ENCODE measurements around the gene IL15RA. TPM values are rescaled to one million over a fixed set of nuclear protein-coding genes. Genes with fewer than 3 reads are reported as not detected.
A peak's percentile ranks its signal among the peaks of the same experiment; 100 is the strongest.
"Not testable (repeated sequence)": the region's sequence is repeated elsewhere in the genome, so short reads cannot be mapped to it uniquely, and the experiment has no call there.

IL15RA gene
- total and polyA plus RNA-seq, 2 donors = 5.5 to 12.0 TPM

GRCh38 chr10:5949009-5949759 is 28.2 kb downstream of the IL15RA start:
- Histone ChIP-seq H3K4me1 (ENCODE audit: control insufficient read depth in 2 of 2, insufficient read depth in 2 of 2, low read length in 2 of 2) (peaks cover 0 to 13% of the 10 kb centered on the region in 2 donors), H3K4me3 (ENCODE audit: low read length in 2 of 2) (no peak overlapping the region), H3K36me3 (ENCODE audit: control insufficient read depth in 2 of 2, insufficient read depth in 2 of 2, low read length in 1 of 2) (peaks cover 0 to 4% of the 10 kb centered on the region in 2 donors), H3K27me3 (ENCODE audit: control insufficient read depth in 2 of 2, insufficient read depth in 1 of 2, low read length in 1 of 2) (no peaks in the 10 kb centered on the region), H3K27ac (ENCODE audit: low read depth in 1 of 2, low read length in 1 of 2) (no peak overlapping the region), H3K9me3 (ENCODE audit: control insufficient read depth in 2 of 2, insufficient read depth in 1 of 2, low read length in 1 of 2) (no peaks in the 10 kb centered on the region)
- DNase-seq (ENCODE audit: low read depth in 6 of 9, low spot score in 9 of 9) = peak in 3 of 9 donors; percentile 11 to 23 (median 14)
- 89% methylated on average over 14 of the region's 14 CpGs for WGBS

DNA sequence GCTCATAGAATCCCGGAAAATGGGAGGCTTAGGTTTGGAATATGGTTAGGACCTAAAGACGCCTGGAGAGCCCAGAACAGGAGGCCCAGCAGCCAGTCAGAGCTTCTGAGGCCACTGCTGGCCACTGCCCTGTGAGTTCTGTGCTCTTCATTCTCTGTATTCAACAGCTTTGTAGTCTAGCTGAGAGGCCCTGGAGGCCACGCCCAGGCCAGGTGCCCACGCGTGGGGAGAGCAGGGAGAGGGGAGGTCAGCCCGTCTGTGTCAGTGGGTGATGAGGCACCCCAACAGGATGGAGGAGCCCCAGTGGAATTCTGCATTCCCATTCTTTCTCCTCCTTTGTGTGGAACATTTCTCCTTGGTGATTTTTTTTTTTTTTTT is 29.1 kb downstream of the IL15RA start:
- no peaks in the 10 kb centered on the region for H3K9me3 ChIP-seq (ENCODE audit: control insufficient read depth in 2 of 2, insufficient read depth in 1 of 2, low read length in 1 of 2)
- H3K27ac ChIP-seq (ENCODE audit: low read depth in 1 of 2, low read length in 1 of 2) = no peak overlapping the region
- no peak for DNase-seq (ENCODE audit: low read depth in 6 of 9, low spot score in 9 of 9)
- peaks cover 0 to 4% of the 10 kb centered on the region in 2 donors for H3K36me3 ChIP-seq (ENCODE audit: control insufficient read depth in 2 of 2, insufficient read depth in 2 of 2, low read length in 1 of 2)
- no peaks in the 10 kb centered on the region for H3K27me3 ChIP-seq (ENCODE audit: control insufficient read depth in 2 of 2, insufficient read depth in 1 of 2, low read length in 1 of 2)
- peaks cover 0 to 13% of the 10 kb centered on the region in 2 donors for H3K4me1 ChIP-seq (ENCODE audit: control insufficient read depth in 2 of 2, insufficient read depth in 2 of 2, low read length in 2 of 2)
- whole genome bisulfite sequencing = 91% methylated on average over 6 of the region's 6 CpGs
- no peak overlapping the region for H3K4me3 ChIP-seq (ENCODE audit: low read length in 2 of 2)

DNA sequence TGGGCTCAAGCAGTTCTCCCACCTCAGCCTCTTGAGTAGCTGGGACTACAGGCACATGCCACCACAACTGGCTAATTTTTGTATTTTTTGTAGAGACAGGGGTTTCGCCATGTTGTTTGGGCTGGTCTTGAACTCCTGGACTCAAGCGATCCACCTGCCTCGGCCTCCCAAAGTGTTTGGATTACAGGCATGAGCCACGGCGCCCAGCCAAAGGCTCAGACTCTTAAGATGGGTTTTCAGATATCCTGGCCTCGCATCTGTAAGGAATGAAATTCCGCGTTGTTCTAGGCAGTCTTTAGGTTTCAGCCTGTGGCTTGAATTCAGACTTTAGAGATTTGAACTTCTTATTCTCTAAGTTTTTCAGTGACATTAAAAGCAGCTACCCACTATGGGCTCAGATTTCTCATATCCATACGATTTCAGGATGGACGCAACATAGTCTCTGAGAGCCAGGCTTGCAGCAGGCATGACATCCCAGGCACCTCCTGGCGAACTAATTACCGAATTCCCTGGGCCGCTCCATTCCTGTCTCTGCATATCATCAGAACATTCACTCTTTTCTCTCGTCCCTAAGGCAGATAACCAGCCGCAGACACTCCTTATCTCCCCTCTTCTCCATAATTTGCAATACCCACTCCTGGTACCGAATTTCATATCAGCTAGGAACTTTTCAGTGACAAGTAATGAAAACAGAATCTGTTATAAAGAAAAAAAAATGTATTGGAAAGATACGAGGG is 29.7 kb downstream of the IL15RA start:
- H3K27me3 ChIP-seq (ENCODE audit: control insufficient read depth in 2 of 2, insufficient read depth in 1 of 2, low read length in 1 of 2) = no peaks in the 10 kb centered on the region
- H3K27ac ChIP-seq (ENCODE audit: low read depth in 1 of 2, low read length in 1 of 2) = no peak overlapping the region
- no peak overlapping the region for H3K4me3 ChIP-seq (ENCODE audit: low read length in 2 of 2)
- H3K36me3 ChIP-seq (ENCODE audit: control insufficient read depth in 2 of 2, insufficient read depth in 2 of 2, low read length in 1 of 2) = peaks cover 0 to 1% of the 10 kb centered on the region in 2 donors
- H3K4me1 ChIP-seq (ENCODE audit: control insufficient read depth in 2 of 2, insufficient read depth in 2 of 2, low read length in 2 of 2) = peaks cover 0 to 13% of the 10 kb centered on the region in 2 donors
- WGBS = 97% methylated on average over 17 of the region's 17 CpGs
- DNase-seq (ENCODE audit: low read depth in 6 of 9, low spot score in 9 of 9) = no peak
- no peaks in the 10 kb centered on the region for H3K9me3 ChIP-seq (ENCODE audit: control insufficient read depth in 2 of 2, insufficient read depth in 1 of 2, low read length in 1 of 2)

DNA sequence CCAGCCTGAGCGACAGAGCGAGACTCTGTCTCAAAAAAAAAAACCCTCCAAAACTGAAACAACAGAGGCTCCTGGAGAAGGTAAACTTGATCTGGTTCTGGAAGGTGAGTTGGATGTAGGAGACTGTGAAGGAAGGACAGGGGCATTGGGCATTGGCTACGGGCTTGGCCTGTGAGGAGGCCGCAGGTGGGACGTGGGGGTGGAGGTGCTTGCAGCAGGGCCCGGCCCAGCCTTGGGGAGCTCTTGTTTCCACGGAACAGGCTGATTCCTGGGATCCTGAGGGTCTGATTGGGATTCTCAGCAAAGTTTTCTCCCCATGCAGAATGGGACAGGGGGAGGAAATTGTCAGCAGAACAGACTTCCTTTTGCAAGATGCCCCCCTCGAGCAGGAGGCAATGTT is 30.6 kb downstream of the IL15RA start:
- Histone ChIP-seq H3K27ac (ENCODE audit: low read depth in 1 of 2, low read length in 1 of 2) (no peak overlapping the region), H3K27me3 (ENCODE audit: control insufficient read depth in 2 of 2, insufficient read depth in 1 of 2, low read length in 1 of 2) (no peaks in the 10 kb centered on the region), H3K36me3 (ENCODE audit: control insufficient read depth in 2 of 2, insufficient read depth in 2 of 2, low read length in 1 of 2) (no peaks in the 10 kb centered on the region), H3K4me1 (ENCODE audit: control insufficient read depth in 2 of 2, insufficient read depth in 2 of 2, low read length in 2 of 2) (peaks cover 0 to 13% of the 10 kb centered on the region in 2 donors), H3K4me3 (ENCODE audit: low read length in 2 of 2) (no peak overlapping the region), H3K9me3 (ENCODE audit: control insufficient read depth in 2 of 2, insufficient read depth in 1 of 2, low read length in 1 of 2) (no peaks in the 10 kb centered on the region)
- no peak for DNase-seq (ENCODE audit: low read depth in 6 of 9, low spot score in 9 of 9)
- WGBS = 91% methylated on average over 8 of the region's 8 CpGs

DNA sequence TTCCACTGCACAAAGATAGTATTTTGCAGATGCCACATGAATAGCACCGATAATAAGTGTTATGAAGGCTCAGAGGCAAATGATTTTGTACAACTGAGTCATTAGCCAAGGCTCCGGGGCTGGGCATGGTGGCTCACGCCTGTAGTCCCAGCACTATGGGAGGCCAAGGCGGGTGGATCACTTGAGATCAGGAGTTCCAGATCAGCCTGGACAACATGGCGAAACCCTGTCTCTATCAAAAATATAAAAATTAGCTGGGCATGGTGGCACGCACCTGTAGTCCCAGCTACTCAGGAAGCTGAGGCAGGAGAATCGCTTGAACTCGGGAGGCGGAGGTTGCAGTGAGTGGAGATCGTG is 30.9 kb downstream of the IL15RA start:
- DNase-seq (ENCODE audit: low read depth in 6 of 9, low spot score in 9 of 9); H3K27me3 ChIP-seq (ENCODE audit: control insufficient read depth in 2 of 2, insufficient read depth in 1 of 2, low read length in 1 of 2); H3K4me3 ChIP-seq (ENCODE audit: low read length in 2 of 2); H3K36me3 ChIP-seq (ENCODE audit: control insufficient read depth in 2 of 2, insufficient read depth in 2 of 2, low read length in 1 of 2); H3K27ac ChIP-seq (ENCODE audit: low read depth in 1 of 2, low read length in 1 of 2); H3K9me3 ChIP-seq (ENCODE audit: control insufficient read depth in 2 of 2, insufficient read depth in 1 of 2, low read length in 1 of 2): not testable (repeated sequence)
- peaks cover 0 to 13% of the 10 kb centered on the region in 2 donors for H3K4me1 ChIP-seq (ENCODE audit: control insufficient read depth in 2 of 2, insufficient read depth in 2 of 2, low read length in 2 of 2)
- 88% methylated on average over 10 of the region's 10 CpGs for WGBS

DNA sequence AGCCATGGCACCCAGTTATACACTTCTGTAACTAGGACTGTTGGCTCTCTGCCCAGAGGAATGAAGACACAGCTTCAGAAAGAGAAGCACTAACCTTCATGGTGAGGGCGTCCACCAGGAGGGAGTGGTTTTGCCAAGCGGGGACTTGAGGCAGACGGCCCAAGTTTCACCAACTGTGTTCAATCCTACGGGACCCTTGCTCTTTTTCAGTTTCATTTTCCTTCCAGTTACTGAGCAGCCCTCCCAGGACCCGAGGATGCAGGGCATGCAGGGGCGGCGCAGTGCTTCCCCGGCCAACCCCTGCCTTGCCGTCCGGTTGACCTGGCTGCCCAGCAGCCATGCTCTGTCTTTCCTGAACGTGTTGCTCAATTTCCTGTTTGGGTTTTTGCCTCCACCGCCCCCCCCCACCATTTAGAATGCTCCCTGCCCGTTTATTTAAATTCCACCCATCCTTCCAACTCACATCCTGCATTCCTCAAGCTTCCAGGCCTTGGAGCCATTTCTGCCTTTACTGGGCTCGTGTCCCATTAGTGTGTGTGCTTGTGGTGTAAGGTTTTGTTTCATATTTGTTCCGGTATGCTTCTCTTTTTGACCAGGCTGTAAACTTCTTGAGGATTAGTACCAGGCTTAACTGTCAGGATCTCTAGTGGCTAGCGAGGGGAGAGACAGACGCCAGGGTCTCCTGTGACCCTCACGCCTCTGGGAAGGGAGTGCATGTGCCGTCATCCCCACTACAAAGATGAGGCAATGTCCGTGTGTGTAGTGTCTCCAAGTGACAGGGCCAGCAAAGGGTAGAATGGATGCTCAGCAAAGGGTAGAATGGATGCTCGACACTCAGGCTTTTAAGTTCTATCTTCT is 31.6 kb downstream of the IL15RA start:
- Histone ChIP-seq H3K4me3 (ENCODE audit: low read length in 2 of 2) (no peak overlapping the region), H3K27ac (ENCODE audit: low read depth in 1 of 2, low read length in 1 of 2) (peak overlapping the region; percentile 52 to 55), H3K4me1 (ENCODE audit: control insufficient read depth in 2 of 2, insufficient read depth in 2 of 2, low read length in 2 of 2) (peaks cover 0 to 13% of the 10 kb centered on the region in 2 donors), H3K27me3 (ENCODE audit: control insufficient read depth in 2 of 2, insufficient read depth in 1 of 2, low read length in 1 of 2) (no peaks in the 10 kb centered on the region), H3K9me3 (ENCODE audit: control insufficient read depth in 2 of 2, insufficient read depth in 1 of 2, low read length in 1 of 2) (no peaks in the 10 kb centered on the region), H3K36me3 (ENCODE audit: control insufficient read depth in 2 of 2, insufficient read depth in 2 of 2, low read length in 1 of 2) (no peaks in the 10 kb centered on the region)
- no peak for DNase-seq (ENCODE audit: low read depth in 6 of 9, low spot score in 9 of 9)
- WGBS = 69% methylated on average over 21 of the region's 21 CpGs

- peaks cover 0 to 13% of the 10 kb centered on the region in 2 donors for H3K4me1 ChIP-seq (ENCODE audit: control insufficient read depth in 2 of 2, insufficient read depth in 2 of 2, low read length in 2 of 2)
- H3K27me3 ChIP-seq (ENCODE audit: control insufficient read depth in 2 of 2, insufficient read depth in 1 of 2, low read length in 1 of 2) = no peaks in the 10 kb centered on the region
- no peak for DNase-seq (ENCODE audit: low read depth in 6 of 9, low spot score in 9 of 9)
- no peak overlapping the region for H3K4me3 ChIP-seq (ENCODE audit: low read length in 2 of 2)
- 93% methylated on average over 9 of the region's 9 CpGs for WGBS
- H3K36me3 ChIP-seq (ENCODE audit: control insufficient read depth in 2 of 2, insufficient read depth in 2 of 2, low read length in 1 of 2) = no peaks in the 10 kb centered on the region
- H3K9me3 ChIP-seq (ENCODE audit: control insufficient read depth in 2 of 2, insufficient read depth in 1 of 2, low read length in 1 of 2) = no peaks in the 10 kb centered on the region
- peak overlapping the region in 1 of 2 donors; percentile 52 for H3K27ac ChIP-seq (ENCODE audit: low read depth in 1 of 2, low read length in 1 of 2)
Measured at GRCh38 chr10:5945190-5945509, 32.2 kb downstream of the IL15RA start.

DNA sequence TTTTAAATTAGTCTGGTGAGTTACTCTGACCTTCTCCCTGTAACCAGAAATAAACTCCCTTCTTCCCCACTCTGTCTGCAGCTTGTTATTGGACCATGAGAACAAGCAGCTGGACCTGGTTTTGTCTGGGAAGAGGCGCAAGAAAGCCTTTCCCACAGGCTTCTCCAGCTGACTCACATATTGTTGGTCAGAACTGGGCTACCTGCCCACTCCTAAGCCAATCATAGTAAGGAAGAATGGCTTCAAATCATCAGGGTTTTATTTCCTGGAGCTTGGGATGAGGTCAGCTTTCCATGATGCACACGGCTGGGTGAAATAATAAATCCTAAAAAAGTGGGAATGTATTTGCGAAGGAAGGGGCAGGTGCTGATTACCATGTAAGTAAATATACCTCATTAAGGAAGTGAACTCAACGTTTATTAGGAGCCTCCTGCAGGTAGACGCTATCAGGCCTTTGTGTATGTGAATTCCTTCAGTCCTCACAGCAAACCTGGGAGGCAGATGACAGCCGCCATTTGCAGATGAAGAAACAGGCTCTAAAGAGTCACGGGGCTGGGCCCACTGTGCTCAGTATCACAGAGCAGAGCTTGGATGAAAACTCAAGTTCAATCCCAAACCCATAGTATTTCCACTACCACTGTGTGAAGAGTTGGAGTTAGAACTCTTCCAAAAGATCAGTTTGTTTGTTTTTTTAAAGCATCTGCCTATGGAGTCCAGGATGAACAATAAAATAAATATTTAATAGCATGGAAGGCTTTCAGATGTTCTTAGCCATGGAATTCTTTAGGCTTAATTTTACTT is 32.8 kb downstream of the IL15RA start:
- 92% methylated on average over 7 of the region's 7 CpGs for WGBS
- Histone ChIP-seq H3K9me3 (ENCODE audit: control insufficient read depth in 2 of 2, insufficient read depth in 1 of 2, low read length in 1 of 2) (no peaks in the 10 kb centered on the region), H3K4me1 (ENCODE audit: control insufficient read depth in 2 of 2, insufficient read depth in 2 of 2, low read length in 2 of 2) (peaks cover 0 to 13% of the 10 kb centered on the region in 2 donors), H3K27ac (ENCODE audit: low read depth in 1 of 2, low read length in 1 of 2) (peak overlapping the region; percentile 36 to 52), H3K36me3 (ENCODE audit: control insufficient read depth in 2 of 2, insufficient read depth in 2 of 2, low read length in 1 of 2) (no peaks in the 10 kb centered on the region), H3K27me3 (ENCODE audit: control insufficient read depth in 2 of 2, insufficient read depth in 1 of 2, low read length in 1 of 2) (no peaks in the 10 kb centered on the region), H3K4me3 (ENCODE audit: low read length in 2 of 2) (no peak overlapping the region)
- peak in 2 of 9 donors; percentile 9 to 15 for DNase-seq (ENCODE audit: low read depth in 6 of 9, low spot score in 9 of 9)
